Stimulated activated naive CD8-positive, alpha-beta T cell treated with anti-CD3 and anti-CD28 coated beads, Interleukin-15, Interleukin-2, amounts not matched to agents 100 U/mL and 50 U/mL, for 24 hours (primary cell): Measurements from ENCODE around the gene PTPRN2.
"Not testable (repeated sequence)": the region's sequence is repeated elsewhere in the genome, so short reads cannot be mapped to it uniquely, and the experiment has no call there.

Source experiments
- ATAC-seq: fragments of 150-1000 bp; cut with Tn5 transposase; one replicate; pipeline ENCODE4 v1.10.0; 2021
- DNase-seq: peaks from one replicate; pipeline ENCODE4 v3.0.0; 2021

The PTPRN2 gene

DNA sequence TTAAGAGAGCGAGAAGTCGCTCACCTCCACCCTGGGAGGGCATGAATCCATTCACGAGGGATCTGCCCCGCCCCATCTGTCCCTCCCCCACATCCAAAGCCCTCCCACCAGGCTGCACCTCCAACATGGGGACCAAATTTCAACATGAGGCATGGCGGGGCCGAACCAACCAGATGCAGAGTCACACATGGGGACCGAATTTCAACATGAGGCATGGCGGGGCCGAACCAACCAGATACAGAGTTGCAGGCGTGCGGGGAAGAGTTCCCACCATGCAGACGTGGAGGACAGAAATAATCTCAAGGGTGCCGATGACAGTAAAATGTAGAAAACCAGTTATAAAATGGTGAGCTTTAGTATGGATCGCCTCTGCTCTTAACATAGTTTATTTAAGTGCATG is 686.5 kb downstream of the PTPRN2 start:
- DNase-seq (no peak), ATAC-seq (no peak)

GRCh38 chr7:157900556-157900955 is 687.1 kb downstream of the PTPRN2 start:
- ATAC-seq (no peak), DNase-seq (no peak)

GRCh38 chr7:157900011-157900410 is 687.6 kb downstream of the PTPRN2 start:
- ATAC-seq (no peak), DNase-seq (no peak)

DNA sequence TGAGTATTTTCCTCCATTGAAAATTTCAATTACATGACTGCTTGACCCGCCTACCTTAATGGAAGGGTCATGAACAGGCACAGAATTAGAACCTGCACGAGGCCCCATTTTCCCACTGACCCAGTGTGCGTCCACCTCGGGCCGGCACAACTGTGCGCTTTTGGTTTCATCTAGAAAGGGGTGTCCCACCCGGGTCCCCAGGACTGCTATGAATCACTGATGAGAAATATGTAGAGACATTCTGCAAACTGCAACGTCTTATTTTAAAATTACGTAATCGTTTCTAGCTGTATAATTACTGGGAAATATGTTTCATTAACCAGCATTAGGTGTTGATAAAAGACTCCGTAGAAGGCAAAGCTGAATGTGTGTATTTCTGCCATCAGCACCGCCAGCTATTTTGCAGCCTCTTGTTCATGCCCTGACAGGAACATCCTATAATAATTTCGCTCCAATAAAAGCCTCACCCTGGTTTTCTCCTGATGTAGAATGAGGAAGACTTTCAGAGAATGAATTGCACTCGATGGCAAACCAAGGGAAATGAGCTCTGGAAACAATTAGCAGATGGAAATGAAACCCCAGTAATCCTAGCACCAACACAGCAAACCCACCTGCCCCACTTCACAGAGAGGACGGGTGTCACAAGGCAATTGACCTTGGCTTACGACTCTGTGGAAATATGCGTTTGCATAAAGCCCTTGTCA is 688.7 kb downstream of the PTPRN2 start:
- ATAC-seq (no peak), DNase-seq (no peak)

- no peak for DNase-seq
- no peak for ATAC-seq
Observed at GRCh38 chr7:157898261-157898660, 689.4 kb downstream of the PTPRN2 start.

DNA sequence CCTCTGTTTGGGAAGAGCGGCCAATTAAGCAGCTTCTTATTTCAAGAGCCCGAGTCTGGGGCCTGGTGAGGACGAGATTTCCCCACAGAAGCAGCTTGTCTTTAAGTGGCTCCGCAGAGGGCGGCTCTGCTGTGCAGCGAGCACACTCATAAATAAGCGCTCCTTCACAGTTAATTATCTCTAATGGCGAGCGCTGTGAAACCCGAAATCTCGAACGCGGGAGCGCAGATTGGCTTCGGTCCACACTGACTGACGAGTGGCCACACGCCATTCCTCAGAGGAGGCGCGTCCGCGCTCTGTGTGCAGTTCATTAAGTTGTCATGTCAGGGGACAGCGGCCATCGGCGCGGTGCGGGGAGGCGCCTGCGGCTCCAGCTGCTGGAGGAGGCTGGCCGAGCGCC is 689.9 kb downstream of the PTPRN2 start:
- ATAC-seq (no peak), DNase-seq (no peak)

DNA sequence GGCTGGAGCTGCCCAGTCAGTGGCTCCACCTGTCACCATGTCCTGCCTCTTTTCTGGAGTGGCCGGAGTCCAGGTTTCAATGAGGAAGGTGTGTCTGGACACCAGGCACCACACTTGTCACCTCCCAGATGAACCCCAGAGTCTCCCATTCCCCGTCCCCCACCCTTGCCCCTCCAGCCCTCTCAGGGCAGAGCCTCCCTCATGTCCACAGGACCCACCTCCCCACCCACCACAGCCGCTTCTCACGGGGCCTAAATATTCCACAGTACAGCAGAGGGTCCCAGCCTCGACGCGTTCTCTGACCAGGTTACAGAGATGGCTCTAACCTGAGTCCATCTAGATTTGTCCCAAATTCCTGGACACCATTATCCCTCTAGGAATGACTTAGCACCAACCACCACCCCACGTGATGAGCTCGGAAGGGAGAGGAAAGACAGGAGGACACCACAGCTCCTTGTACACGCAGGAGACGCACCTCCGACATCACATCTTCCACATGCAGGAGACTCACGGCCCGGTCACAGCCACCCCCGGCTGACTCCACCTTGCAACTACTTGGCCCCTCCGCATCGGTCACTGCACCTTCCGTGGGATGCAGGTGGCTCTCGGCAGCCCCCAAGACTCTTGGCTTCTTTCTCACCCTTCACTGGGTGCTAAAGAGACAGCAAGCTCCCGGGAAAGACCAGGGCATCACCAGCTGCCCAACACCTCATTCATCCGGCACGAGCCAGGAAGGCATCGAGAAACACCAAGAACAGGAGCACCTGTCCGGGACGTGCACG is 690.7 kb downstream of the PTPRN2 start:
- no peak for ATAC-seq
- no peak for DNase-seq

DNA sequence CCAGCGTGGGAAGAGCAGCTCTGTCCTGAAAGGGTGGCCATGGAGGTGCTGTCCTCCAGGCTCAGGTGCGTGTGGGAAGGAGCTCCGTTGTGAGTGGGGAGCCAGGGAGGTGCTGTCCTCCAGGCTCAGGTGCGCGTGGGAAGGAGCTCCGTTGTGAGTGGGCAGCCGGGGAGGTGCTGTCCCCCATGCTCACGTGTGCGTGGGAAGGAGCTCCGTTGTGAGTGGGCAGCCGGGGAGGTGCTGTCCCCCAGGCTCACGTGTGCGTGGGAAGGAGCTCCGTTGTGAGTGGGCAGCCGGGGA is 691.3 kb downstream of the PTPRN2 start:
- DNase-seq, ATAC-seq: not testable (repeated sequence)

DNA sequence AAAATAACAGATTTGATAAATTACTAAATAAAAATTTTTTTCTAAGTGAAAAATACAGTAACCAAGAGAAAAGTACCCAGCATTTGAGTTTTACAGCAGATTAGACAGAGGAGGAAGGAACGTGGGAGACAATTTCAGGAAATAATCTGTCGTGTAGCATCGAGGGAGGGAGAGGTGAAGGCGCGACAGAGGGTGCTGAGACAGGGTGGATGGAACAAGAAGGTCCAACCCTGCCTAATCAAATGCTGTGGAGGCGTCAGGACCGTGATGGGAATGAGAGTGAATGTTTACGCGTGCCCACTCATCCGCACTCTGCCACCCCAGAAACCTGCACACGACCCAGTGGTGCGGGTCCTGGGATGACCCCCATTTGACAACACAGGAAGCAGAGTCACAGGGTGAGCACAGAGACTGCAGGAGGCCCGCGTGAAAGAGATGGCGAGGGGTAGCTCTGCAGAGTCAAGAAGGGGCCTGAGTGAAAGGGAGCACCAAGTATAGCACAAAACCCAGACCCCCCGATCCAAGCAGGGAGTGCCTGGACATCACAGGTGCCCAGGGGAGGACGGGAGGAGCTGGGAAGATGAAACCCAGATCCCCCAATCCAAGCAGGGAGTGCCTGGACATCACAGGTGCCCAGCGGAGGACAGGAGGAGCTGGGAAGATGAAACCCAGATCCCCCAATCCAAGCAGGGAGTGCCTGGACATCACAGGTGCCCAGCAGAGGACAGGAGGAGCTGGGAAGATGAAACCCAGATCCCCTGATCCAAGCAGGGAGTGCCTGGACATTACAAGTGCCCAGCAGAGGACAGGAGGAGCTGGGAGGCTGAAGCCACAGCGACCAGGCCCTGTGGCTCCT is 691.9 kb downstream of the PTPRN2 start:
- DNase-seq, result no peak
- ATAC-seq, result no peak

- DNase-seq, ATAC-seq: not testable (repeated sequence)
Observed at GRCh38 chr7:157895098-157895497, 692.5 kb downstream of the PTPRN2 start.

GRCh38 chr7:157893535-157894044 is 694.0 kb downstream of the PTPRN2 start:
- no peak for DNase-seq
- no peak for ATAC-seq

- no peak for DNase-seq
- no peak for ATAC-seq
Observed at GRCh38 chr7:157892751-157893523, 694.7 kb downstream of the PTPRN2 start.

- DNase-seq (no peak), ATAC-seq (no peak)
Observed at GRCh38 chr7:157890921-157891401, 696.7 kb downstream of the PTPRN2 start.

DNA sequence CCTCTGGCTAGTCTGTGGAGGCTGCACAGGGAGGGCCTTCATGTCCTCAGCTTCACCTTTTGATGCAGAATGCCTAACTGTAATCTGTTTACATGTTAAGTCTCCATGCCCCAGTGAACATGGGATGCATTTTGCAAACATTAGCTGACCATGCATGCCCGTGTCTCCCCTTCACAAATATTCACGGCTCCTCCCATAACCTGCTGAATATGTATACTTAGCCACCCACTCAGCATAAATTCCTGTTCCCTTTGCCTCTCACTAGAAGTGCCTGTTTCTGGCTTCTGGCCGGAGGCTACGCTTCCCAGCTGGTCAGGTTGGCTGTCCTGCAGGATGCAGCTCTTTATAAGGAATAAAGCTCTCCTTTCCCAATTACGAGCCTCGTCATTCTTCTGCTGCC is 698.1 kb downstream of the PTPRN2 start:
- DNase-seq (no peak), ATAC-seq (no peak)

DNA sequence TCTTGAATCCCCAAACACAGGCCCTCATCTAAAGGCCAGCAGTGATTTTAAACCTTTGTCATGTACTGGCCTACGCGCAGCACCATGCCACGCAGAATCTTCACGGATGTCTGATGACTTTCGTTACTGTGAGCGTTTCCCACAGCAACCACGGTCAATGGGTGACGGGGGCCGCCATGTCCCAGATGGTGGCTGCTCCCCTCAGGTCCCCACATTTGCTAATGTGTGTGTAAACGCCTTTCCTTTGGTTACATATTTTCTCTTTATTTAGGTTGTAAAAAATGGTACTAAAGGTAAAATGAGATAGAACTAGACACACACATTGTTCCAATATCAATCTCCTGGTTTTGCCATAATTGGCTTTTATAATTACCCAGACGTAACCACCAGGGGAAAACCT is 699.0 kb downstream of the PTPRN2 start:
- no peak for DNase-seq
- no peak for ATAC-seq

- no peak for ATAC-seq
- no peak for DNase-seq
Observed at GRCh38 chr7:157887400-157887799, 700.2 kb downstream of the PTPRN2 start.

DNA sequence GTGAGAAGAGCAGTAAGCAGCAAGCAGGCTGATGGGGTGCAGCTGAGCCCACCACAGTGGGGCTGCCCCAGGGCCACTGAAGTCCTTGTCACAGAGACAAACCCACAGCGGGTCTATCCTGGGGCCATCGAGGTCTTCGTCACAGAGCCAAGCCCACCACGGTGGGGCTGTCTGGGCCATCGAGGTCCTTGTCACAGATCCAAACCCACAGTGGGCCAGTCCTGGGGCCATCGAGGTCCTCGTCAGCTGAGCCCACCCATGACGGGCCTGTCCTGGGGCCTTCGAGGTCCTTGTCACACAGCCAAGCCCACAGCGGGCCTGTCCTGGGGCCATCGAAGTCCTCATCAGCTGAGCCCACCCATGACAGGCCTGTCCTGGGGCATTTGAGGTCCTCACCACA is 700.9 kb downstream of the PTPRN2 start:
- DNase-seq (no peak), ATAC-seq (no peak)

- ATAC-seq (no peak), DNase-seq (no peak)
Observed at GRCh38 chr7:157886266-157886665, 701.4 kb downstream of the PTPRN2 start.

DNA sequence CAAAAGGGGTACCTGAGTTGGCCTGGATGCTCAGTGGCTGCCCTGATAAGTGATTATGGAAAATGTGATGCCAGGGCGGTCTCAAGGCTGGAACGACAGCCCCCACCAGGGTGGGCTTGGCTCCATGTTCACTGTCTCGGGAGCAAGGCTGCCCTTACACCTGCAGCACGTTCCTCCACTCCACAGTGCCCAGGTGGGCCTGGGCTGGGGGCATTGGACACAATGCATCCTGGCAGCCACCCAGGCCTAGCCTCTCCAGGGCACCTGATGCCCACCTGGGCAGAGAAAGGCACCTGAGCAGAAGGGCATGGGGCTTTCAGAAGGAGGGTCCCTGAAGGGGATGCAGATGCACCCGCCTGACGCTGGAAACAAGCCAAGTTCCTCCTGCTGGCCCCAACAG is 702.5 kb downstream of the PTPRN2 start:
- DNase-seq, result no peak
- no peak for ATAC-seq

DNA sequence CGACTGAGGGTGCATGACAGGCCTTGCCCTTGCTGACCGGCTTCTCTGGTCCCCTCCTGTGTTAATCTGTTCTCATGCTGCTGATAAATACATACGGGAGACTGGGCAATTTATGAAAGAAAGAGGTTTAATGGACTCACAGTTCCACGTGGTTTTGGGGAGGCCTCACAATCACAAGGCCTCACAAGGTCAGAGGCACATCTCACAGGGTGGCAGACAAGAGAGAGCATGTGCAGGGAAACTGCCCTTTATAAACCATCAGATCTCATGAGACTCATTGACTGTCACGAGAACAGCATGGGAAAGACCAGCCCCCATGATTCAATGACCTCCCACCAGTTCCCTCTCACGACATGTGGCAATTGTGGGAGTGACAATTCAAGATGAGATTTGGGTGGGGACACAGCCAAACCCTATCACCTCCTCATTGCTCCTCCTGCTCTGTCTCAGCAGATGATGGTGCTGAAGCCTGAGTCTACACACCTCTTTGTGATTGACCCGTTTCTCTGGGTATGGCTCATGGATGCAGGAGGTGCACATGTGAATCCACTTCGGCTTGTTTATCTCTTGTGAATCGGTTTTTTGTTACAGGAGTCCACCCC is 703.1 kb downstream of the PTPRN2 start:
- ATAC-seq (no peak), DNase-seq (no peak)

DNA sequence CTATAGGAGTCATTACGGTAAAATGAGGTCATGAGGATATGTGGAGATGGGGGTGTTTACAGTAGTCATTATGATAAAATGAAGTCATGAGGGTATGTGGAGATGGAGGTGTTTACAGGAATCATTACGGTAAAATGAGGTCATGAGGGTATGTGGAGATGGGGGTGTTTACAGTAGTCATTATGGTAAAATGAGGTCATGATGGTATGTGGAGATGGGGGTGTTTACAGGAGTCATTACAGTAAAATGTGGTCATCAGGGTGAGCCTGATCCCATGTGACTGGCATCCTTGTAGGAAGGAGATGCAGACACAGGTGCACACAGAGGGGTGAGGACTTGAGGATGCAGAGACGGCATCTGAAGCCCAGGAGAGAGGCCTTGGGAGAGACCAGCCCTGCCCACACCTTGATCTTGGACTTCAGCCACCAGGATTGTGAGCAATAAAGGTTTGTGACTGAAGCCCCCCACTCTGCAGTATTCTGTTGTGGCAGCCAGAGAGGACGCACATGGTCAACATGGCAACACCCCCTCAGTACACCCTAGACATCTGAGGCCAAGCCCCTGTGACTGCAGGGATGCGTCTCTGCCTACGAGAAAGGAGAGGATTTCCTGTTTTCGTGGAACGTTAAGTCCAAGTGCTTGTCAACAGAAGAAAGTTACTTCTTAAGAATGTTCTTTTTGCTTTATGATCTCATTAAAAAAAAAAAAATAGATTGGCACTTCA is 706.4 kb downstream of the PTPRN2 start:
- ATAC-seq, result peak; percentile 26
- DNase-seq, result no peak
